Measurements from ENCODE around the gene PCSK4.

PCSK4 gene

GRCh38 chr19:1438035-1438932 lies 51.9 kb downstream of the PCSK4 start, which contains the start of gene RPS15:
Gene RPS15, plus strand, starts transcription at chr19:1438396. Its CDS starts 30 bp downstream, at chr19:1438426.
- DNase-seq (ENCODE audit: low read depth in 2 of 2): peak; percentile 92 to 93

GRCh38 chr19:1437609-1438008 lies 52.5 kb downstream of the PCSK4 start:
- DNase-seq (ENCODE audit: low read depth in 2 of 2): no peak

- DNase-seq (ENCODE audit: low read depth in 2 of 2): no peak
Observed at GRCh38 chr19:1435378-1435989, 54.7 kb downstream of the PCSK4 start.

GRCh38 chr19:1434577-1435060 lies 55.5 kb downstream of the PCSK4 start:
- DNase-seq (ENCODE audit: low read depth in 2 of 2): no peak

- DNase-seq (ENCODE audit: low read depth in 2 of 2): no peak
Observed at GRCh38 chr19:1434040-1434366, 56.1 kb downstream of the PCSK4 start.

- DNase-seq (ENCODE audit: low read depth in 2 of 2): no peak
Observed at GRCh38 chr19:1433119-1434039, 56.8 kb downstream of the PCSK4 start.

GRCh38 chr19:1432507-1432887 lies 57.7 kb downstream of the PCSK4 start:
- no peak for DNase-seq (ENCODE audit: low read depth in 2 of 2)

GRCh38 chr19:1431759-1432506 lies 58.2 kb downstream of the PCSK4 start:
- no peak for DNase-seq (ENCODE audit: low read depth in 2 of 2)

Measured in stimulated activated CD8-positive, alpha-beta memory T cell treated with anti-CD3 and anti-CD28 coated beads, Interleukin-2, amount 100 ng/mL, for 48 hours (primary cell).